IMR-90 (cell line): Measurements from ENCODE around the gene ANP32A. TPM values are rescaled to one million over a fixed set of nuclear protein-coding genes. Genes with fewer than 3 reads are reported as not detected.

Source experiments
- ATAC-seq: fragments of 200-7000 bp; cut with Tn5 transposase; 2 replicates; pipeline ENCODE4 v1.9.1; 2020; ENCODE audit warnings: low read depth, mild to moderate bottlenecking, moderate library complexity
- BruUV-seq: library from RNA; stranded (reverse); fragments of 400-500 nt; replicated peaks from 2 replicates; lab custom pipeline; 2021; lab: Mats Ljungman, UMichigan
- CTCF ChIA-PET: fragments of 300-600 bp; formaldehyde crosslinking; extraction: SDS; loops from one replicate; lab custom pipeline; 2021; ENCODE audit warnings: antibody characterized with exemption; lab: Yijun Ruan, JAX
- POLR2A ChIA-PET: fragments of 300-600 bp; sonication (Branson Sonifier 250); formaldehyde crosslinking; loops from one replicate; lab custom pipeline; 2022; ENCODE audit warnings: antibody characterized with exemption; ENCODE audit not compliant: unreplicated experiment; lab: Charles Lee
- DNase-seq: peaks from one replicate; pipeline ENCODE4 v3.0.0; 2013
- H2AFZ ChIP-seq: replicated peaks from 2 replicates; pipeline ENCODE3; 2013; ENCODE audit warnings: low read length, mild to moderate bottlenecking; ENCODE audit not compliant: poor library complexity
- H2AK5ac ChIP-seq: 2 replicates; pipeline ENCODE4 v1.6.1; 2013; ENCODE audit warnings: low read depth, low read length, inconsistent platforms
- H2AK9ac ChIP-seq: replicated peaks from 2 replicates; pipeline ENCODE3; 2013; ENCODE audit warnings: mild to moderate bottlenecking, low read depth, low read length, moderate library complexity; ENCODE audit not compliant: poor library complexity
- H2BK120ac ChIP-seq: 2 replicates; pipeline ENCODE4 v1.6.1; 2013; ENCODE audit warnings: low read depth, low read length, inconsistent platforms
- H2BK15ac ChIP-seq: 3 replicates; pipeline ENCODE4 v1.6.1; 2013; ENCODE audit warnings: low read depth, low read length, inconsistent platforms
- H2BK20ac ChIP-seq: 2 replicates; pipeline ENCODE4 v1.6.1; 2013; ENCODE audit warnings: low read depth, mild to moderate bottlenecking, inconsistent platforms, low read length, moderate library complexity
- H2BK5ac ChIP-seq: 2 replicates; pipeline ENCODE4 v1.6.1; 2013; ENCODE audit warnings: mild to moderate bottlenecking, low read depth, low read length, inconsistent platforms; ENCODE audit not compliant: poor library complexity, severe bottlenecking
- H3K14ac ChIP-seq: replicated peaks from 2 replicates; pipeline ENCODE4 v1.6.1; 2013; ENCODE audit warnings: low read depth, low read length, inconsistent platforms
- H3K18ac ChIP-seq: 2 replicates; pipeline ENCODE4 v1.6.1; 2013; ENCODE audit warnings: low read depth, low read length, control low read depth
- H3K23ac ChIP-seq: 2 replicates; pipeline ENCODE4 v1.6.1; 2013; ENCODE audit warnings: low read depth, low read length, inconsistent platforms
- H3K27ac ChIP-seq: 2 replicates; pipeline ENCODE4 v1.5.1; 2013; ENCODE audit warnings: mild to moderate bottlenecking, control low read depth, low read length; ENCODE audit not compliant: insufficient read depth
- H3K27me3 ChIP-seq: 2 replicates; pipeline ENCODE4 v1.6.1; 2013; ENCODE audit warnings: low read length; ENCODE audit not compliant: control insufficient read depth, insufficient read depth
- H3K36me3 ChIP-seq: 2 replicates; pipeline ENCODE4 v1.6.1; 2013; ENCODE audit warnings: low read length, mixed read lengths; ENCODE audit not compliant: control insufficient read depth, insufficient read depth
- H3K4ac ChIP-seq: 2 replicates; pipeline ENCODE4 v1.6.1; 2013; ENCODE audit warnings: low read depth, low read length, inconsistent platforms
- H3K4me1 ChIP-seq: 2 replicates; pipeline ENCODE4 v1.6.1; 2013; ENCODE audit warnings: low read length, mixed read lengths; ENCODE audit not compliant: control insufficient read depth, insufficient read depth
- H3K4me2 ChIP-seq: 2 replicates; pipeline ENCODE4 v1.6.1; 2013; ENCODE audit warnings: low read depth, mild to moderate bottlenecking, control low read depth, low read length, moderate library complexity
- H3K4me3 ChIP-seq: 2 replicates; pipeline ENCODE4 v1.5.1; 2013; ENCODE audit warnings: low read depth, mild to moderate bottlenecking, control low read depth, low read length, moderate library complexity; ENCODE audit not compliant: insufficient read depth
- H3K56ac ChIP-seq: 2 replicates; pipeline ENCODE4 v1.6.1; 2013; ENCODE audit warnings: low read length, inconsistent platforms; ENCODE audit not compliant: insufficient read depth; ENCODE audit errors: extremely low read depth
- H3K79me1 ChIP-seq, 2 experiments: 2 replicates each; pipeline ENCODE4 v1.6.1; 2013; ENCODE audit warnings: low read length in 2 of 2, inconsistent platforms in 1 of 2, low read depth in 1 of 2
- H3K9ac ChIP-seq: 2 replicates; pipeline ENCODE4 v1.6.1; 2013; ENCODE audit warnings: low read depth, low read length, control low read depth
- H3K9me1 ChIP-seq: 2 replicates; pipeline ENCODE4 v1.6.1; 2013; ENCODE audit warnings: low read length, inconsistent platforms; ENCODE audit not compliant: insufficient read depth
- H3K9me3 ChIP-seq: 2 replicates; pipeline ENCODE4 v1.6.1; 2013; ENCODE audit warnings: low read length; ENCODE audit not compliant: control insufficient read depth, insufficient read depth
- H4K20me1 ChIP-seq: 2 replicates; pipeline ENCODE4 v1.6.1; 2013; ENCODE audit warnings: low read length, inconsistent platforms; ENCODE audit not compliant: insufficient read depth
- H4K5ac ChIP-seq: 2 replicates; pipeline ENCODE4 v1.6.1; 2013; ENCODE audit warnings: mild to moderate bottlenecking, low read depth, low read length, control low read depth
- H4K8ac ChIP-seq, 2 experiments: 2 replicates each; pipeline ENCODE4 v1.6.1; 2013; ENCODE audit warnings: low read depth in 2 of 2, low read length in 2 of 2, control low read depth in 1 of 2, inconsistent platforms in 1 of 2
- H4K91ac ChIP-seq: 2 replicates; pipeline ENCODE4 v1.6.1; 2013; ENCODE audit warnings: low read depth, low read length, inconsistent platforms; ENCODE audit not compliant: insufficient read depth
- MAFK ChIP-seq: IDR thresholded peaks from 2 replicates; pipeline ENCODE4 v1.6.1; 2012; ENCODE audit warnings: low read depth, low read length, improper control_type of control experiment
- RFX5 ChIP-seq: IDR thresholded peaks from 2 replicates; pipeline ENCODE4 v1.8.0; 2012; ENCODE audit warnings: low read depth, mild to moderate bottlenecking, low read length, moderate library complexity
- SMC3 ChIP-seq: fragments of 150-350 bp; IDR thresholded peaks from 2 replicates; pipeline ENCODE4 v1.6.1; 2016; ENCODE audit warnings: low read depth, mild to moderate bottlenecking, antibody characterized with exemption, low read length, moderate library complexity
- WGBS, 2 experiments: methylation state at CpG; one replicate each; pipeline versions ENCODE4 v1.1.5 to v1.1.7; 2013; ENCODE audit warnings: missing lambda C conversion rate in 2 of 2; ENCODE audit not compliant: insufficient read length in 1 of 2; ENCODE audit errors: extremely low coverage in 2 of 2; 5-methylcytosine and 5-hydroxymethylcytosine counted together
- dilution Hi-C: fragments of 300-500 bp; cut with HindIII; formaldehyde crosslinking; loops from one replicate; pipeline ENCODE4 v1.14.3; 2018; ENCODE audit warnings: low sequenced_read_pairs; ENCODE audit not compliant: unreplicated experiment
- in situ Hi-C: fragments of 300-500 bp; cut with MboI; formaldehyde crosslinking; loops from 3 replicates; pipeline ENCODE4 v1.14.3; 2019; ENCODE audit warnings: low sequenced_read_pairs, inconsistent platforms, mixed read lengths
- intact Hi-C: fragments of 100-400 bp; cut with micrococcal nuclease; formaldehyde crosslinking; loops from 2 replicates; pipeline ENCODE4 v1.10.0; 2022
- polyA plus RNA-seq, 3 experiments: library from polyadenylated mRNA; depleted of rRNA; stranded (reverse); fragments of >200 nt; gene quantifications; 2 replicates each; pipeline ENCODE4 v1.2.3, GENCODE V29; 2012; ENCODE audit warnings: low replicate concordance in 1 of 3
- total RNA-seq: library from RNA; depleted of rRNA; stranded (reverse); fragments of >200 nt; gene quantifications from 2 replicates; pipeline ENCODE4 v1.2.3, GENCODE V29; 2012
- TF ChIP-seq, protein P1 (sequence below): conservative IDR thresholded peaks from 2 replicates; pipeline ENCODE4 v1.5.1; 2012; ENCODE audit warnings: mild to moderate bottlenecking, low read depth, low read length, improper control_type of control experiment
- TF ChIP-seq, protein P2 (sequence below): fragments of 150-350 bp; IDR thresholded peaks from 2 replicates; pipeline ENCODE4 v1.6.1; 2016; ENCODE audit warnings: low read depth, mild to moderate bottlenecking, low read length, moderate library complexity, borderline replicate concordance

ANP32A gene
- total and polyA plus RNA-seq, 2 of the 4 experiments (the other 2 are of a cell fraction), result 62.4 to 72.8 TPM

DNA sequence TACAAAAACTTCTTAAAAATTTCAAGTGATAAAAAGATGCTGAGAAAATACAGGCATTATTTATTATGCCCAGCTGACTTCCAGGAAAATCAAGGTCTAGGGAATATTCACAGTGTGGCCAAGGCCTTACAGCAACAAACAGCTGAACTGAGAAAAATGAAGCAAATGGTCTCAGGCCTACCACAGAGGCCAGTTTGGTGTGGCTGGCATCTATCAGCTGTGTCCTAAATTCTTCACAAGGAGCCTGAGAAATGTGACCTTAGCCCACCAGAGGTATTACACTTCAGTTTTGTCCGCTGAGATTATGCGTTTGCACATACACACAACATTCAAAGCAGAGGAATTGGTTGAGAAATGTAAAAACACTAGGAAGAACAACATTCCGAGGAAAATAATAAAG is 77.4 kb downstream of the ANP32A start:
- no peaks in the 10 kb centered on the region for H3K79me1 ChIP-seq
- no peaks in the 10 kb centered on the region for H3K9me3 ChIP-seq
- BruUV-seq, result no TSS peak
- H4K91ac ChIP-seq, result no peak overlapping the region
- no peaks in the 10 kb centered on the region for H4K20me1 ChIP-seq
- H4K5ac ChIP-seq, result no peak overlapping the region
- H3K27me3 ChIP-seq, result peaks cover 11% of the 10 kb centered on the region
- DNase-seq (no peak), ATAC-seq (no peak)
- no peak overlapping the region for H2BK20ac ChIP-seq
- no peak overlapping the region for H3K56ac ChIP-seq
- no peak overlapping the region for H3K18ac ChIP-seq
- intact Hi-C loops (no loop called here), dilution Hi-C loops (no loop called here), in situ Hi-C loops (no loop called here)
- no peak overlapping the region for H3K27ac ChIP-seq
- no peak overlapping the region for H2BK15ac ChIP-seq
- H3K9ac ChIP-seq, result no peak overlapping the region
- H3K4me3 ChIP-seq, result no peak overlapping the region
- CTCF ChIA-PET, result no interaction called here
- H3K4me2 ChIP-seq, result no peak overlapping the region
- no peak overlapping the region for H2BK5ac ChIP-seq
- H2AK9ac ChIP-seq, result no peak overlapping the region
- no peaks in the 10 kb centered on the region for H3K9me1 ChIP-seq
- no peak overlapping the region for H2AK5ac ChIP-seq
- no peaks in the 10 kb centered on the region for H3K4me1 ChIP-seq
- H3K23ac ChIP-seq, result no peak overlapping the region
- no peak overlapping the region for H3K14ac ChIP-seq
- POLR2A ChIA-PET, result no interaction called here
- WGBS, 2 experiments, result no CpG with 5 or more reads among the region's 3 CpGs
- H2AFZ ChIP-seq, result no peak overlapping the region
- TF ChIP-seq, protein P1, sequence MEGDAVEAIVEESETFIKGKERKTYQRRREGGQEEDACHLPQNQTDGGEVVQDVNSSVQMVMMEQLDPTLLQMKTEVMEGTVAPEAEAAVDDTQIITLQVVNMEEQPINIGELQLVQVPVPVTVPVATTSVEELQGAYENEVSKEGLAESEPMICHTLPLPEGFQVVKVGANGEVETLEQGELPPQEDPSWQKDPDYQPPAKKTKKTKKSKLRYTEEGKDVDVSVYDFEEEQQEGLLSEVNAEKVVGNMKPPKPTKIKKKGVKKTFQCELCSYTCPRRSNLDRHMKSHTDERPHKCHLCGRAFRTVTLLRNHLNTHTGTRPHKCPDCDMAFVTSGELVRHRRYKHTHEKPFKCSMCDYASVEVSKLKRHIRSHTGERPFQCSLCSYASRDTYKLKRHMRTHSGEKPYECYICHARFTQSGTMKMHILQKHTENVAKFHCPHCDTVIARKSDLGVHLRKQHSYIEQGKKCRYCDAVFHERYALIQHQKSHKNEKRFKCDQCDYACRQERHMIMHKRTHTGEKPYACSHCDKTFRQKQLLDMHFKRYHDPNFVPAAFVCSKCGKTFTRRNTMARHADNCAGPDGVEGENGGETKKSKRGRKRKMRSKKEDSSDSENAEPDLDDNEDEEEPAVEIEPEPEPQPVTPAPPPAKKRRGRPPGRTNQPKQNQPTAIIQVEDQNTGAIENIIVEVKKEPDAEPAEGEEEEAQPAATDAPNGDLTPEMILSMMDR, result no peak
- TF ChIP-seq, protein P2, sequence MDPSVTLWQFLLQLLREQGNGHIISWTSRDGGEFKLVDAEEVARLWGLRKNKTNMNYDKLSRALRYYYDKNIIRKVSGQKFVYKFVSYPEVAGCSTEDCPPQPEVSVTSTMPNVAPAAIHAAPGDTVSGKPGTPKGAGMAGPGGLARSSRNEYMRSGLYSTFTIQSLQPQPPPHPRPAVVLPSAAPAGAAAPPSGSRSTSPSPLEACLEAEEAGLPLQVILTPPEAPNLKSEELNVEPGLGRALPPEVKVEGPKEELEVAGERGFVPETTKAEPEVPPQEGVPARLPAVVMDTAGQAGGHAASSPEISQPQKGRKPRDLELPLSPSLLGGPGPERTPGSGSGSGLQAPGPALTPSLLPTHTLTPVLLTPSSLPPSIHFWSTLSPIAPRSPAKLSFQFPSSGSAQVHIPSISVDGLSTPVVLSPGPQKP, result no peak
- TF ChIP-seq RFX5, result no peak
- TF ChIP-seq SMC3, result no peak
- TF ChIP-seq MAFK, result no peak
- no peak overlapping the region for H4K8ac ChIP-seq
- no peak overlapping the region for H2BK120ac ChIP-seq
- H3K4ac ChIP-seq, result no peak overlapping the region
- H3K36me3 ChIP-seq, result no peaks in the 10 kb centered on the region
